UCSD-AML1 (cell line): Measurements from ENCODE around the gene KRT80.

Source experiments
- DNase-seq: peaks from one replicate; lab custom pipeline; 2025; ENCODE audit not compliant: unreplicated experiment; lab: John Stamatoyannopoulos, UW

The KRT80 gene

DNA sequence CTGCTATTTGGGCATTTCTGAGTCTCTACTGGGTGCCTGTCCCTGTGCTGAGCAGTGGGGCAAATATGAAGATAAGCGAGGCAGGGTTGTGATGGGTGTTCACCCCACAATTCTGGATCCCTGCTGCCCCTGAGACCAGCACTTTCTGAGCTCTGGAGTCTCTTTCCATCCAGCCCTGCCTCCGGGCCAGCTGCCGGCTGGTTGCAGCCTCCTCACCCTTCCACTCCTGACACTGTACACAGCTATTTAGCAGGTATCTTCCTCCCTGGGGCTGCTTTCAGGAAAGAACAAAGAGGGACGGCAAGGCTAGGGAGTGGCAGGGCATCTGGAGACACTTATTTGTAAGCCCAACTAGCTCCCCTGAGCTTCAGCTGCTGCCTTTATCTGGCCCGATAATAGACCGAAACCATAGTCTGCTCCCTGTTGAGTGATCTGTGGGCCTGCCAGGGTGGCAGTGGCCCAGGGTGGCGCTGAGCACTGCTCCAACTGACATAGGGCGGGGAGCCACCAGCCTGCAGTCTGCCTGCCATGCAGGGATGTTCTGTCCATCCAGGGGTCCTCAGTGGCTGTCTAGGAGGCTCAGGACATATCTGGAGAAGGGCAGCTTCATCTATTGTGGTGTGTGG, 7.6 kb upstream of the KRT80 start:
- DNase-seq = no peak

DNA sequence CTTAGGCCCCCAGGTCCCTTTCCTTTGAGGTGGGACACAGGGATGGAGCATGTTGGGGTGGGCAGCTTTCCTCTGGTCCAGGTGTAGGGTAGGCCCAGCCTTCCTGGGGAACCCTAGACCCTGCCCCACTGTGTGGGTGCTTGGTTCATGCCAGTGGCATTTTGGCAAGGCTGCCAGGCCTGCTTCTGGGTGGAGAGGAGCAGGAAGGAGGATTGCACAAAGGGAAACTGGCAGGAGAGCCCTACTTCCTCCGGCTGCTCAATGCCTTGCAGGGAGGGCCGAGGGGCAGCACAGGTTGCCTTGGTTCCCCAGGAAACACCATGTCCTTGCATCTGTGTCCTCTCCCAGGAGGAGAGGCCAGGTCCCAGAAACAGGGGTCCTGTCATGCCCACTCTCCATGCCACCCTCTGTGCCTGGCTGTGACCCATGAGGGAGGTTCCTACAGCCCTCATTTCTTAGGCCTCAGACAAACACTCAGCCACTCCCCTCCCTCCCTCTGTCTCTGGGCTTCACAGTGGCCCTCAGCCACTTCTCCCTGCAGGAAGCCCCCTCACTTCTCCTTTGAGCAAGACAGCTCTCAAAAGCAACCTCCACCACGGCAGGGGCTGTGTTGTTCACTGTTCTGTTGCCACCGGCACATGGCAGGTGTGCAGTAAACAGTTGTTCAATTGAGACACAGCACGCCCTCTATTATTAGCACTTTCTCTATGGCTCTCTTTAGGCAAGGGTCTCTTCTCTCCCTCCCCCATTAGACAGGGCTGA, 6.8 kb upstream of the KRT80 start:
- peak; percentile 66 for DNase-seq

DNA sequence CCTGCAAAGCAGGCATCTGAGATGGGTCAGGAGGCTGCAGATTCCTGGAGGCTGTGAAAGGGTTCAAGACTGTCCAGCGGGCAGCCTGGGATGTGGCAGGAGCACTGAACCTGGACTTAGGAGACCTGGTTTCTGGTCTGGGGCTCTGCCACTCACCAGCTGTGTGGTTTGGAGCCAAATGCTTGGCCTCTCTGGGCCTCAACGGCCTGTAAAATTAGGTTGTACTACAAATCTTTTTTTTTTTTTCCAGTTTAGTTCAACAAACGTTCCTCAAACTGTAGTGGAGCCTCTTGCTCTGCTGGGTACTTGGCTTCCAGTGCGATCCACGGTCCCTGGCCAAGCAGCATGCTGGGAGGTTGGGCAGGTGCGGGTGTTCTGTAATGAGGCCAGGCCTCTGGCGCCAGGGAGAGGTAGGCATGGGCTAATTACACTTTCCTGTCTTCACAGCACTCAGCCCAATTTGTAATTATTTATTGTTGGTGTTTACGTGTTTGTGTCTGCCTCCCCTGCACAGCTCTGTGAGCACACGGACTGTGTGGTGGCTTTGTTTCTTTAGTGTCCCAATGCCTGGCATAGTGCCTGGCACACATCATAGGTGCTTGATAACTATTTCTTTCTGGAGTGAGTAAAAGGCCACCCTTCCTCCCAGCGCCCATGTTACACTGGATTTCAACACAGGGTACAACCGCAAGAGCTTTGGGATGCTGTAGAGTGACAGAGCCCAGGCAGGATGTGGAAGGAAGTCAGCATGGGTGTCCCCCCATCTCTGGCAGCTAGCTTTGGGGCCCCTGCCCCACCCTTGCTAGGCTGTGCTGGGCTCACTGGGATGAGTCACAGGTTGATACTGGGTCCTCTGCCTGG, 5.8 kb upstream of the KRT80 start:
- DNase-seq = peak; percentile 69

DNA sequence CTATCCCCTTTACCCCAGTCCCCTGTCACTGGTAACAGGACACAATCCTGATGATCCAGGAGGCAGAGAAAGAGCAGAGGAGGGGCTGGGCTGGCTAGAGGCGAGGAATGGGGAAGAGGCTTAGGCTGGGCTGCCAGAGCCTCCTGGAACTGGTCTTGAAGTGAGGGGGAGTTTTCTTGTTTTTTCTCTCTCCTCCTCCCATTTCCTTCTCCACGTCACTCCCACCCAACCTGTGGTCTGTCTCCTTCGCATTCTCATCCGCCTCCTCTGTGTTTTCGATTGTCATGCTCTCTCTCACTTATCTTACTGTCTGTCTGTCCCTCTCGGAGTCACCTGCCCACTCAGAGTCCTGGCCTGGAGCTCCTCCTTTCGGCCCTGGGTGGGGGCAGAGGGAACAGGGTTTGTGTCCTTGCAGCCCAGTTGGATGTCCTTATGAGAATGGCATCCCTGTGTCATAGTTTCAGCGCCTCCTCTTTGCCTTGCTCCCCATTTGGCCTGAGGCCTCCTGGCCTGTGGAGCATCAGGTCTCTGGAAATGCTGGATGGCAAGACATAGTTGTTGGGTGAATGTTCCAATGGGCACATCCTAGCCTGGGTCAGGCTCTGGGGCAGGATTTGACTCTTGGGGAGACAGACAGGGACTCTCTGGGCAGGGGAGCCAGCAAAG, 3.4 kb upstream of the KRT80 start:
- peak; percentile 58 for DNase-seq

DNA sequence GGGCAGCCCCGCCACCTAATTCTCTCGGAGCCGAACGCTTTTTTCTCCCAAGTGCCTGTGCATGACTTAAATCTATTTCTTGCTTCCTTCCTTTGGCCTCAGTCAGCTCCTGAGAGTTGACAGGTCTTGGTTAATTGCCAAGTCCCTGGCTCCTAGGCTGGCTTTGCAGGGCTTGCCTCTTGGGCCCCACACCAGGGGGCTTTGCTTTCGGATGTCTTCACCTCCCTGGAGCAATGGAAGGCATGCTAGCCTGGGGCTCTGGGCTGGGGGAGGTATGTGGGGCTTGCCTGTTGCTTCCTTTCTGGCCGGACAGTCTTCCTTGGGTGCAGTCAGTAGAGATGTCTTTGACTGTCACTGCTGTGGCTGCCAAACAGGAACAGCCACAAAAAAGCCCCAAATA, 2.2 kb upstream of the KRT80 start:
- DNase-seq = peak; percentile 60

DNA sequence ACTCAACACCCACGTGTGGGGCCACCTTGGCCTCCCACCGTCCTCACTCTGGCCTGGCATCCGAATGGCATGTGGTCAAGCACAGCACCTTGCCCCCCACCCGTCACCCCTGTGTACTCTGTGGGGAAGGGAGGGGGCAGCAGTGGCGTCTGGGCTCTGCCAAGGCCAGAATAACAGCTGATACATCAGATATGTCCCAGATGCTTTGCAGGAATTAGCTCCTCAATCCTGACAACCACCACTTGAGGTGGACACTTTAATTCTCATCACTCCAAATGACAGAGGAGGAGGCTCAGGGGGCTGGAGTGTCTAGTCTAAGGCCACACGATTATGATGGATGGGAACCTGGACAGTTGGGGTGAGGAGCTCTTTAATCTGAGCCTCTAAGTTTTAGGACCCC, 1.7 kb upstream of the KRT80 start:
- no peak for DNase-seq

DNA sequence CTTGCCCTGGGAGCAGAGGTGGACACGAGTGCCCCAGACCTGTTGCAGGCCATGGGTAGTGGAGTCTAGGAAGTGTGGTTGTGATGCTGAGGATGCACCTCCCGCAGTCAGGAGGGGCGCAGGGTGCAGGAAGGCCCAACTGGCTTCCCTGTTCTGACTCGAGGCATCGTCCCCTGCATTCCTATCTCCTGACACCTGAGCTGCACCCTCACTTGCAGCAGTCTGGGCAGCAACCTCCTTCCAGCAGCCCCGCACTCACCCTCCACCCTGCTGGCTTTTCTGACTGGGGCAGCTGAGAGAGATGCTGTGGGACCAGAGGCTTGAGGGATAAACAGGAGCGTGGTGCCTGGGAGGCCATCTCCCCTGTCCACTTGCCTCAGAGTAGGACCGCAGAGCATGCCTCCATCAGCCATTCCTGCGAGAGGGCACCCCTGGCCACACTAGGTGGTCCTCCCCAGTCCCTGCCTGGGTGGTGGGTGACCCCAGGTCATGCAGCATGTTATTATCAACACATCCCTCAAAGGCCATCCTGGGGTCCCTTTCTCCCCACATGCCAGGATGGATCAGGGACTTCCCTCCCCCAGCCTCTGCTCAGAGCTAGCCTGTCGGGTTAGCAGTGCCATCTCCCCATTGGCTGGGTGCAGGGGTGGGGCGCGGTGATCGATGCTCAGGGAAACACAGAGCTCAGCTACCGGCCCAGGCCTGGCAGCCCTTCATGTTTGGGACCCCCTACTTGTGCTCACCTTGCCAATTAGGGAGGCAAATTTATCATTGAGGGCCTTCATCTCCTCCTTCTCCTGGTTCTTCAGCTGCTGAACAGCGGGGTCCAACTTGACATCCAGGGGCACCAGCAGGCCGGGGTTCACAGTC, 719 bp downstream of the KRT80 start:
- DNase-seq = no peak

DNA sequence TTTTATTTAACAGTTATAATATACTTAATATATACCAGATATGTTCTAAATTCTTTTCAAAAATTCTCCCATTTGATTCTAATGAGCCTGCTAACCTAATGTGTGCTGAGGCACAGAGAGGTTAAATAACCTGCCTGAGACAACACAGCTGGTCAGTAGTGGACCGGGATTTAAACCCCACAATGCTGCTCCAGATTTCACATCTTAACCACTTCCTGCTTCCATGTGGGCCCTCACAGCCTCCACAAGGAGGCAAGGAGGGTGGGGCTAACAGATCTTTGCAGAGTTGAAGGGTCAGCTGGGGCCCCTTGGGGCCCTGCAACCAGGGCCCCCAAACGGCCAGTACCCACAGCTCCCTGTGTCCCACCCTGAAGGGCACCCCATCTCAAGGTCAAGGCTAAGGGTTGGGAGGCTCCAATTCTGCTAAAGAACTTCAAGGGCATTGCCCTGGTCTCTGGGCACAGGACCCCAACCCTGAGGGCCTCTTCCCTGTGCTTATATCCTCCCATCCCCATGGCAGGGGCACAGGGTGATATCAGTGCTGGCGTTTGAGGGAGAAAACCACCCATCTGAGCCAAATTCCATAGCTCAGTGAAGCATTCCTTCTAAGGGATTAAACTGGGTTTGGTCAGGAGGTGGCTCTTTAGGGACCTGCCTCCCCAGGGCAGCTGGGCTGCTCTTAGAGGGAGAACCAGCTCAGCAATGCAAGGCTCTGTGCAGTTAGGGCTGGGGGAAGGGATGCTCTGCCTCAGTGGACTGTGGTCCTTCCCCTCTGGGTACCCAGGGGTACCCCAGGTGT, 2.2 kb downstream of the KRT80 start:
- DNase-seq = no peak

DNA sequence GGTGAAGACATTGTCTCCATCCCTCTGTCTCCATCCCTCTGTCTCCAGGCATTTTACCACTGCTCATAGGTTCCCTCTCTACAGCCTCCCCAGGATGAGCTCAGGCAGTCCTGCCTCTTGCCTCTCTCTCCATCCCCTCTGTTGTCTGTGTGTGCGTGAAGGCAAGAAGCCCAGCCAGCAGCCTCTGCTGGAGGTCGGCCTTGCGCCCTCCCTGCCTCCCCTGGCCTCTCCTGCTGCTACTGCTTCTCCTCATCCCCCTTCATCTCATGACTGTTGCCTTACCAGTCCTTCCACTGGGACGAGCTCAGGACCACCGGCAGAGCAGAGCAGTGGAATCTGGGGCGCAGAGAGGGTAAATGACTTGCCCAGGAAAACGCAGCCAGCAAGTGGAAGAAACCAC, 3.2 kb downstream of the KRT80 start:
- no peak for DNase-seq

DNA sequence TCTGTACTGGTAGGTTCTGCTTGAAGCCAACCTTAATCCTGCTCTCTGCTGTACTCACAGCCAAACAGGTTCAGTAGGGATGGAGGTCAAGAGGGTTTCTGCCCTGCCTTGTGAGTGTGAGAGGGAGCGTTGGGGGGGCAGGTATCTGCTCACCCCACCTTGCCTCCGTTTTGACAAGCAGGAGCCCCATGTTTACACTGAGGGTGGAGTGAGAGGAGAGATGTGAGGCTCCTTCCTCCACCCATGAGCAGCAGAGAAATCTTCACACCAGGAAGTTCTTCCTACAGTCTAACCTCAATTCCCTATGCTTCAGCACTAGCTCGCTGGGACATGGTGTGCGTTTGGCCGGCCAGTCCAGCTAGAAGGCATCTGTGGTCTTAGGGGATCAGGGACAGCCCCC, 4.2 kb downstream of the KRT80 start:
- DNase-seq = no peak

DNA sequence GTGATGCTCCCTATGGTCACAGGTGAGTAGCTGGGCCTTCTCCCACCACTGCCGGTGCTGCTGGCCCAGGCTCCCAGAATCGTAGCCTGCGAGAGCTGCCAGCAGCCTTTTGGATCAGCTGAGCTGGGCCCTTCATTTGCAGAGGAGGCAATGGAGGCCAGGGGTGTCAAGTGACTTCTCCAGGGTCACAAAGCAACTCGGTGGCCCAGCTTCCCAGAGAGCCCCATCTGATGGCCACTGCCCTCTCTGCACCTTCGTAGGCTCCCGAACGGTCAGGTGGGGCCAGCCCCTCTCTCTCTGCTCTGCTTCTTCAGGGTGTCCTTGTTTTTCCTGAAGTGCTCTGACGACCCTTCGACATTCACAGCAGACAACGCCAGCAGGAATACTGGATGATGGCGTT, 4.6 kb downstream of the KRT80 start:
- no peak for DNase-seq

DNA sequence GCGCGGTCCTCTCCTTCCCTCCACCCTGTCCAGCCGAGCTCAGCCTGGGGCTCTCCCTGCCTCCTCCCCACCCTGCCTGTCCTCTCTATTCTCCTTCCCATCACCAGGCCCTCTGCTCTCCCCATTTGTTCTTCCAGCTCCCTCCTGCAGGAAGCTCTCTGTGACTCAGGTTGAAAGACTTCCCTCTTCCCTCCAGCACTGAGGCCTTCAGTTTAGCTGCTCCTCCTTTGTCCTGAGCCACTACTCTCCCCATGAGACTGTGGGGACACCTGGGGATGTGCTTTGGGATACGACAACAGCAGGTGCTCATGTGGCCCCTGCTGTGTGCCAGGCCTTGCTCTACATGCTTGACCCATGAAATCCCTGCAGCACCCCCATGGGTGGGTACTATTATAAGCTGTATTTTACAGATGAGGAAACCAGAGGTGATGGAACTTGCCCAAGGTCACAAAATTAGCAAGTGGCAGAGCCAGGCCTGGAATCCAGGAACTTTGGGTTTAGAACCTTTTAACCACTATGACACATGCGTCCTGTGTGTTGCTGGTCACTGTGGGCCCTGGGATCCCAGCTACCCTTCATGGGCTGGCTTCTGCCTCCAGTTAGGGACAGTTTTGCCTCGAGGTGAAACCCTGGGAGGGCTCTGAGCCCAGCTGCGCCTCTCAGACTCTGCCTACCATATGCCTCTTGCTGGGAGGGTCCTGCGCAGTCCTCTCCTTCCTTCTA, 5.5 kb downstream of the KRT80 start:
- DNase-seq = no peak

DNA sequence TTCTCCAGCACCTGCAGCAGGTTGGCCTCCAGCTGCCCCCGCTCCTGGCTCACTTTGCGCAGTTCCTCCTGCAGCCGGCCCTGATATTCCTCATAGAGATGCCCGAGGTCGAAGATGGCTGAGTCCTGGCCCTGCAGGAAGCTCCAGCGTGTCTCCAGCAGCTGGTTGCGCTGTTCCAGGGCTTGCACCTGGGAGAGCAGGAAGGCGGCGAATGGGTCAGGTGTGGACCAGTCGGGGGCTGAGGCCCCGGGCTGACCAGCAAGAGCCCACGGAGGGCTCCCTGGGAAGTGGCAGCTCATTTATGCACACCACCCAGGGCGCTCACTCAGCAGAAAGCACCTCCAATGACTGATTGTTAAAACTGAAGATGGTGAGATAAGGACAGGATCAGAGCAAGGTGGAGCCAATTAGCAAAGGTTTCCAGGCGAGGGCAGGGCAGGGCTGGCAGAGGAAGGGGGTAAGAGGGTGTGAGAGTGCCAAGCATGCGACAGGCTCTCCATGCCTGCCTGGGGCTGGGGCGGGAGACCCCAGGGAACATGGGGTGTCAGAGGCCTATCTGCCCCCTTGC, 6.3 kb downstream of the KRT80 start:
- no peak for DNase-seq

DNA sequence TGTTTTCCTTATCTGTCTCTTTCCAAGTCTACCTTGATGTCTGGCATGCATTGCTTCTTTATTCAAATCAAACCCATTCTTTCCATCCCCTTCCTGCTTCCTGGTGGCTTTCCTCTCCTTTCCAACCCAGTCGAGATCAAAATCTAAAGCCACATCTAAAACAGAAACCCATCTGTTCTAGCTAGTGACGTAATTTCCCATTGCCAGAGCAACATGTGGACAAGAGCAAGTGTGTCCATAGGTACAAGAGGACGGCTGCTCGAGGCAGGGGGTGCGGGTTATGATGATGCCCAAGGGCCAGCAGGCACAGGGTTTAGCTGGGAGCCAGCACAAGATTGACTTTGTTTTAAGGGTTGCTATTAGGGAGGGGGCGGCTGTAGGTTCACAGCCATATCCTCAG, 7.0 kb downstream of the KRT80 start:
- DNase-seq = no peak

DNA sequence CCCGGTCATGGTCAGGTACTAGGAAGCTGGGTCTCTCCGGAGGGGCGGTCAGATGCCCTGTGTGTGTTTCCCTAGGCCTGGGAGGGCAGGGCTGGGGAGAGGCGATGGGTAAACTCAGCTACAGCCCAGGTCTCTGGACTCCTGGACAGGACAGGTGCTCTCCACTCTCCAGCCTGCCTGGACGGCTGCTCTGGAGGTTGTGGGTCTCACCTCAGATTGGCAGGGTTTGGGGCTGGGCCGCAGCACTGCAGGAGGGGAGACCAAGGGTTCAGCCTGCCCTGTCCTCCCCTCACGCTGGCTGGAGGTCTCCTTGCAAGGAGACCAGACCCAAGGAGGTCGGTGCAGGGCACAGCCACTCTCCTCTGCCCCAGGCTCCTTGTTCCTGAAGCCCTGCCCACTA, 7.8 kb downstream of the KRT80 start:
- no peak for DNase-seq

DNA sequence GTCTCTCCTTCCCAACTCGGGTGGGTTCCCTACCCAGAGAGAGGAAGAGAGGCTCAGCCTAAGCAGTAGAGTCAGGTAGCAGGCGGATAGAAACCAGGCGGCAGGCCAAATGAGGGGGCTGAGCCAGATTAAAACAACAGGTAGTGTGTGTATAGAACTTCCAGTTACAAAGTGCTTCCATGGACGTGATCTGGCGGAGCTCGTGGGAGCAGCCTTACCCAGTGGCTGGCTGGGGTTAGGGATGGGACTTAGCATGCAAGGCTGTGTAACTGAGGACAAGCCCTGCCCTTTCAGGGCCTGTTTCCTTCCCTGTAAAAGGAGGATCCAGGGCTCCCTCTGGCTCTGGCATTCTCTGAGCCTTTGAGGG, 8.3 kb downstream of the KRT80 start:
- no peak for DNase-seq

DNA sequence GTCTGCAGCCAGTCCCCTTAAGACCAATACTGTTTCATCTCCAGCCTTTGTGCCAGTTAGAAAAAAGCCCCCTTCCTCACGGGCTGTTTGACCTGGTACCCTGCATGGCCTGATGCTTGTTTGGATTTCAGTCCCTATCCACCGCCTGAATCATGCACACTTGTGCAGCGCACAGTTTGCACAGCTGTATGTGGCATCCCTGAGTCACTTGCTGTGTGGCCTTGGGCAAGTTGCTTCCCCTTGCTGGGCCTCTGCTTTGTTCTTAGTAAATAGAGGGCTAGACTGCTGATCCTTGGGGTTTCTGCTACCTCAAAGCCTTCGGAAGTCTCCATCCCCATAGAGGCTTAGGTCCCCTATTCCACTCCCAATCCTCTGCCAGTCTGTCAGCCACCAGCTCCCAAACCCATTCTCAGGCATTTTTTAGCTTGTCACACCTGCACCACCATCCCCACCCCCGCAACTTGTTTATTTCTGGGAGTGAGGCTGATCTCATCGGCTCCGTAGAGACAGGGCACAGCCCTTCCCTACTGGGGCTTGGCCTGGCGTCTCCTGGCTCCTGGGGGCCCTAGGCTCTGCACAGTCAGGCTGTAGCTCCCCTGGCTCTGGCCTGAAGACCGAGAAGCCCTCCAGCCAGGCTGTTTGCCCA, 8.8 kb downstream of the KRT80 start:
- no peak for DNase-seq

DNA sequence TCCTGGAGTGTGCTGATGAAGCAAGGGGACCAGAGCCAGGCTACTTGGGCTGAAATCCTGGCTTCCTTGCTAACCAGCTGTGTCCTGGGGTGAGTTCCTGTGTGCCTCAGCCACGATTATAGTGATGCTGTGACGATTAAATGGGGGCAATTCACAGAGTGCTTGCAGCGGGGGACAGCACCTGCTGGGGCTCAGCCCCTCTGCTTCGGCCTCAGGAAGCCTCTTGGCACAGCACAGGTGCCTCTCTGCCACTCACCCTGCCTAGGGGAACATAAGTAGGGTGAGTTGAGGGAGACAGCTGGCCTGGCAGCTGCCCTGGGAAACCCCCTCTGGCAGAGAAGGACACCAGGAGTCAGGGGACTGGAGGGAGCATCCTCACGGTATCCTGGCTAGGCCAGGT, 9.4 kb downstream of the KRT80 start:
- no peak for DNase-seq
